Erythroblast (primary cell): Measurements from ENCODE around the gene SYNE3.

ENCODE experiments used
- GATA1 ChIP-seq: IDR thresholded peaks from 2 replicates; pipeline ENCODE4 v1.6.1; 2011; ENCODE audit warnings: low read depth, mild to moderate bottlenecking, control low read depth, low read length, moderate library complexity
- POLR2A ChIP-seq: IDR thresholded peaks from 2 replicates; pipeline ENCODE4 v1.6.1; 2011; ENCODE audit warnings: mild to moderate bottlenecking, low read length

- TF ChIP-seq POLR2A (no peak), GATA1 (no peak)
Measured at GRCh38 chr14:95545515-95546168, 29.2 kb upstream of the SYNE3 start.
